Kidney capillary endothelial cell (primary cell): ENCODE data around the gene AMPH.
"Not testable (repeated sequence)": the region's sequence is repeated elsewhere in the genome, so short reads cannot be mapped to it uniquely, and the experiment has no call there.

Experiments used
- DNase-seq: peaks from one replicate; pipeline ENCODE4 v3.0.0-alpha.2; 2018; ENCODE audit warnings: low spot score

AMPH gene

DNA sequence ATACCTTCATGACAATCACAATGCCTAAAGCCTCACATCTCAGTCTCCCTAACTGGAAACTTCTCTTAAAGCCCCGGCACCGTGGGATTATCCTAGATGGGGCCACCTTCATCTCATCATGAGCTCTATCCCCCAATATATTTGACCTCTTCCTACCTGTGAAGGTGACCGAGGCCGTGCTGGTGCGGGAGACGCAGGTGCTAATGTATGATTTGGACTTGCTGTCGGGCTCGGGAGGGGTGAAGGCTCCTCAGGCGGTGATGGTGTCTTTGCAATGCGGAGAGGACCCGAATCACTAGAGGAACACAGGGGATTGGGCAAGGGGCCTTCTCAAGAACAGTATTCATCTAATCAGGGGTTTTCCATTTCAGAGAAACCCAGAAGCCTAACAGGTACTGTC, 168.4 kb downstream of the AMPH start:
- no peak for DNase-seq

DNA sequence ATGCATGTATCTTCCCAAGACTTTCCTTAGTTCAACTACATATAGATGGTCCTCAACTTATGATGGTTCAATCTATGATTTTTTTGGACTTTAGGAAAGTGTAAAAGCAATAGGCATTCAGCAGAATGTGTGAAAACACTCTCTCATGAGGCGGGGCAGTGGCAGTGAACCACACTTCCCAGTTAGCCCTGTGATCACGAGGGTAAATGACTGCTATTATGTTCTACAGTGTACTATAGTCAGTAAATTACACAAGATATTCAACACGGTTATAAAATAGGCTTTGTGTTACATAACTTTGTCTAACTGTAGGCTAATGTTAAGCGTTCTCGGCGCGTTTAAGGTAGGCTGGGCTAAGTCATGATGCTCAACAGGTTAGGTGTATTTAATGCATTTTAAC, 169.3 kb downstream of the AMPH start:
- DNase-seq, result no peak

DNA sequence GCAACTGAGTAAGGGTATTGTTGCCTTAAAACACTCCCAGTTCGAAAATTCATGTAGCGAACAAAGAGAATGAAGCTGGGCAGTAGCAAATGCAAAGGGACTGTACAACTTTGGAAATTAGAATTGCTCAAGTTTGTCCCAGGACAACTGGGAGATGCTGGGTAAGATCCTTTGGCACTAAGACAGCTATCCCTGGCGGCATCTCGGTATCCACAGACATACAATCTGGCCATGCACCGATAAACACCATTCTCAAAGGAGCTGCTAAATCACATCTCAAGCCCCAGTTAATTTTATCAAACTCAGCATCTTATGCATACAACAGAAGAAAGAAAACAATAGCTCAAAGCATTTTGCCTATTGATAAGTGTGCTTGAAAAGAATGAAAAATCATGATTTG, 177.3 kb downstream of the AMPH start:
- no peak for DNase-seq

DNA sequence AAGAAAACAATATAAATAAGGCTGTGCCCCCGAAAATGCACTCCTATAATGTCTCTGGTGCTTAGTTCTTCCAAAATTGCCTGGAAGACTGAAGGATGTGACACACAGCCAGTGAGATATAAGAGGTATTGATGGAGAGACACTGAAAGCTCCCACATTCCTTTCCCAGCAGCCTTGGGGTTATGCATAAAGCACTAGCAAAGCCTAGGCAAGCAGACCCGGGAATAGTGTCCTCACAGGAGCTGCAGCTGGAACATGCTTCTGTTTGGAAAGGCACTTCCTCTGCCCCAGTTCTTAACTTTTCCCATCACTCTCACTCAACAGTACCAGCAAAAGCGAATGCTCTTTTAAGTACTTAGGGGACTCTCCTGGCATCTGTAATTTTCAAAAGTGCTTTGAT, 178.0 kb downstream of the AMPH start:
- DNase-seq, result no peak

DNA sequence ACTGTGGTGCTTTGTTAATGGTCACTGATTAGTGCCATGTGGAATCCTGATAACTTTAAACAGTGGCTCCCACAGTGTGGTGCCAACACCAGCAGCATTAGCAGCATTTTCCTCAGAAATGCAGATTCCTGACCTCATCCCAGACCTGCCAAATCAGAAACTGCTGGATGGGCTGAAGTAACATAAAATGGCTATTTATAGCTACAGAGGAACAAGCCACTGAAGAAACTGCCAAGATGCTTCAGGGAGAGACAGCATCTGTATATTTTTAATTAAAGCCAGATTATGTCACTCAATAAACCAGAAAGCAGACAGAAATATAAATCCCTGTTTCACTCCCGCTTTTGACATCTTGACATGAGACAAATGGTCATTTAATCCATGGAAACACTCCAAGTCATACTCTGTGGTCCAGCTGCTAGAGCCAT, 178.5 kb downstream of the AMPH start:
- no peak for DNase-seq

DNA sequence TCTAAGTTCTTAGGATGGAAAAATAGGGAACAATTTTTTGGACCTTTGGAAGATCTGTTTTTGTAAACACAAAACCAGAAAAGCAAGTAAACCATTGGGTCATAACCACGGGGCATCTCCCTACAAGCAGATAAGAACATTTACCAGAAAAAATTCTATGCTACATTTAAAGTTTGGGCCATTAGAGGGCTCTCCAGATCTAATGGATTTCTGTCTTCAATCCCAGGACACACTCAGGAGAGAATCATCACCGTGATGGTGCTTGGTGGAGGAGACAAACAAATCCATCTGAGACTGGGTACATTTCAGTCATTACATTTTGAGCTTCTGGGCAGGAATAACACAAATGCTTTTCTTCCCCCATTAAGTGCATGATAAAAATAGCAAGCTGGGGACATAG, 179.3 kb downstream of the AMPH start:
- DNase-seq, result peak; percentile 17

DNA sequence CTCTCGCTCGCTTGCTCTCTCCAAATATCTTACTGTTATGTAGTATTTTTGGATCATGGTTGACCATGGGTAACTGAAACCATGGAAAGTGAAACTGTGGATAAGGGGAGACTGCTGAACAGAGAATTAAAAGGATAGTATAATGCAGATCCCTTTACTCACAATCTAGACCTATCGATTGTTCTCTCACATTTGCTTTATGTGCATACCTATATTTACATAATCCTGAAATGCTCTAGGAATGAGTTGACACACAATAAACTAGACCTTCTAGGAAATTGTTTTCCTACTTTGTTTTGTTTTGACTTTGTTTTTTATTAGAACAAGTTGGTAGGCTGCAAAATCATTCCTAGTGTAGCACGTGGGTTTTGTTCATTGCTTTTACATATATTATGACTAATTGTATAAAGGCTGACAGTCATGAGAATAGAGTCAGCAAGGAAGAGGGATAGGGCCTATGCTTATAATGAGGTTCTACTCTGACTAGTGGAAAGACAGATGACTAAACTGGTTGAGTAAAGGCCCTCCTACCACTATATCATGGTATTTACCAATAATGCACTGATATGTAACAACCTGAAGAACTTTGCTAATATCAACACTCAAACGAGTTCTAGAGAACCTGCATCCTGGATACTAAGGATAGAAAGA, 182.5 kb downstream of the AMPH start:
- DNase-seq, result no peak

DNA sequence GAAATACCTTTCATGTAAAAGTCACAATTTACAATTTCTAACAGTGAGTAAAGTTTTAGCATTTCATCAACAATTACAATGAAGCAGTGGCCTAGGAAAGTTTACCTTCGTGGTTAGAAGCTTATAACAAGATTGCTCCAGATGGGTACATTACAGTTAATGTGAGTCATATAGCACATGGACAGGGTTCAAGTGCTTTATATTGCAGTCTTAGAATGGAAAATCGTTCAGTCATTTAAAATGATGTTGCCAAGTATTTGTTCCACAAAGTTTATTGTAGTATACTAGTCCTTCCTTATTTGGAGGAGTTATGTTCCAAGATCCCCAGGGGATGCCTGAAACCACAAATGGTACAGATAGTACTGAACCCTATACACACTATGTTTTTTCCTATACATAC, 183.1 kb downstream of the AMPH start:
- no peak for DNase-seq

DNA sequence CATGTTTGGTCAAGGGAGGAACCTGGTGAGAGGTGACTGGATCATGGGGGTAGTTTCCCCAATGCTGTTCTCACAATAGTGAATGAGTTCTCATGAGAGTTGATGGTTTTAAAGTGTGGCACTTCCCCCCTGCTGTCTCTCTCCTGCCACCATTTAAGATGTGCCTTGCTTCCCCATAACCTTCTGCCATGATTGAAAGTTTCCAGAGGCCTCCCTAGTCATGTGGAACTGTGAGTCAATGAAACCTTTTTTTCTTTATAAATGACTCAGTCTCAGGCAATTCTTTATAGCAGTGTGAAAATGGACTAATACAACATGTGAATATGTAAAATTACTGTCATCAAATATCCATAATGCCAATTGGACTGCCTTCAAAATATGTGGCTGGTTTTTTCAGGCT, 192.2 kb downstream of the AMPH start:
- no peak for DNase-seq

DNA sequence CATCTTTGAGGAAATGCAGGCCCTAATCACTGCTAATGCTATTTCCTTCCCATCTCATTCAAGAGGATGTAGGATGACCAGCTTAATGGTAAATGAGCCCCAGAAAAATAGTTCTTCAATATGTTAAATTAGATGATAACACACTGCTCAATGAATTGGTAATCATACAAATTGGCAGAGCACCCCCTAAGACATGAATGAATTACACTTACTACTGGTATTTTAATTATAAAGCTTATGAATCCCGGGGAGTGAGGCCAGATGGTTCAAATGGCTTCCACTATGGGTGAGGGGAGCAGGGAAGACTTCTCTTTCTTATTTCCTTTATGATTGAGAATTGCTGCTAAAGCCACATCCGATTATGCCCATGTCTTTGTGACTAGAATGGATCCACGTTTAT, 198.5 kb downstream of the AMPH start:
- no peak for DNase-seq

DNA sequence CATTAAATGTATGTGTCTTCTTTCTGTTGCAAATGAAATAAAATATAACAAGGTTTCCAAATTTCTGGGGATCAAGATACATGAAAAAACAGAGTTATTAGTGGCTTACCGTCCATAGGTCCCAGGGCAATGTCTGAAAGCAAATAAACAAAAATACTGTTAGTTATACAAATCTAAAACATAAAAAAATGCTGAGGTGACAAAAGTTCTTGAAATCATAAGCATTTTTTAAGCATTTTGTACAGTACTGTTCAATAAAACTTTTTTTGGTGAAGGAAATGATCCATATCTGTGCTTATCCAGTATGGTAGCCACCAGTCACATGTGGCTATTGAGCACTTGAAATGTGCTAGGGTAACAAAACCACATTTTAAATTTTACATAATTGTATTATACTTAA, 199.1 kb downstream of the AMPH start:
- DNase-seq, result no peak

DNA sequence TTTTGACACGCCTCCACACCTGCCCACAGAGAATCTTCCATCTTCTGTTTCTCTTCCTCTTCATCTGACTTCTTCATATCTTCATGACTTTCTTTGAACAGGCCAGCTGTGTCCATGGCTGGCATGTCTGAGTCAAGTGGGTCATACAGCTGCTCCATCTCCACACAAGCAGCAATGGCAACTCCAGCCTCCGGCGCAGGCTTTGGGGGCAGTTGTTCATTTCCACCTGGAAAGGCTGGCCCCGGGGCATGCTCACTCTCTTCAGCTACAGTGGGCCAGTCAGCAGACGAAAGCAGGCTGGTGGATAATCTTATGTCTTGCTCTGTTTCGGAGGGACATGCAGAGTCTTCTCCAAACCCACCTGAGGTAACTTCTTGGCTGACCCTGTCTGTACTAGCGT, 202.1 kb downstream of the AMPH start:
- no peak for DNase-seq

DNA sequence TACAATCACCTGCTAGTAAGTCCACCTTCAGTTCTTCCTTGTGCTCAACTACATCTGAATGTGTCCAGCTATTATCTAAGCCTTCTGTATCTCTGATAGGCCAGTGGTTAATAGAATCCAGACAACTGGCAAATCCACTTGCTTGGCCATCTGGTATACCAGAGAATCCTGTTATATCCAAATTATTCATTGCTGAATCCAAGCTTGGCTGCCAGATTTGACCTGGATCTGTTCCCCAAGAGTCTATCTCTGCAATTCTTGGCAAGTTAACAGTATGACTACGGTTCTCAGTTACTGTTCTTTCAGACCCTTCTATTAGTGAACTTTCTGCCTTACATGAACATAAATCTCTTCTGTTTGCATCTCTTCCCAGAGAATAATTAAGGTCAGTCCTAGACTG, 203.1 kb downstream of the AMPH start:
- DNase-seq, result no peak

DNA sequence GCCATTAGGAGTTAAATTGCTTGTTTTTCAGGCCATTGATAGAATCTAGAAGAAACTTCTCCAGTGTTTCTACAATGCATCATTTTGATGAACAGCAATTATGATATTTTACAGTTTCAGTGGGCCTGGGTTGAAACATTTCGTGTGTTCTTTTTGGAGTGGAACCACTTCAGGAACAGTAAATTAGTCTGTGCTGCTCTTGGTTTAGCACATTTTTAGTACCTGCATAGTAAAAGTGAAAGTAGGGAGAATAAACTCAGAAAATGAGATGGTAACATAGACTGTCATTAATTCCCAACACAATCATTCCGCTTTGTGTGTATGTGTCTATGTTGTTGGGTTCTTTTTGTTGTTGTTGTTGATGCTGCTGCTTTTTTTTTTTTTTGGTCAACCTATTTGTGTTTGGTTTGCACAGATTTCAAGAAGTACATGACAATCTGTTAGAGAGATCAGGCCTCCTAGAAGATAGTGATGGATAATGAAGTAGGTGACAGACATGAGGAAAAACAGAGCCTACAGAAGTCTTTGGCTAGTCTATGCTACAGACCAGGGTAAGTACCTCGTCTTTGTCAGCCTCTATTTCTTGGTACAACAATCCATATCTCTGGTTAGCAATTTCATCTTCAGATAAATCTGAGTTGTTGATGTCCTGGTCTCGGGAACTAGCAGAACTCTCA, 203.8 kb downstream of the AMPH start:
- DNase-seq, result no peak

DNA sequence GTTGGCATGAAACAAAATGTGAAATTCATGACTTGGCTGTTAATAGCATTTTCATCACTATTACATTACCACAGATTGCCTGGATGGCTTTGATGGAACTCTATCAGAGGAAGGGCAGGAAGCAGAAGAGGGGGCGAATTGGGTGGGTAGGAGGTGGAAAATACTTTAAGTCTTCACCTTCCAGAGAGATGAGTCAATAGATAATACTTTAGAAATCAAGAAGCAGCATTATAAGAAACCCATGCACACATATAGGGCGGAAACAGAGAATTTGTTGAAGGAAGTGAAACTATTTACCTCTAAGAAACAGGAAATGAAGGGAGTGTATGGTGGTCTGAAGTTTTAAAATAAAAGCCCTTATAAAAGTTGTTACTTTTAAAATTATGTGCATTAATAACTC, 205.7 kb downstream of the AMPH start:
- no peak for DNase-seq

DNA sequence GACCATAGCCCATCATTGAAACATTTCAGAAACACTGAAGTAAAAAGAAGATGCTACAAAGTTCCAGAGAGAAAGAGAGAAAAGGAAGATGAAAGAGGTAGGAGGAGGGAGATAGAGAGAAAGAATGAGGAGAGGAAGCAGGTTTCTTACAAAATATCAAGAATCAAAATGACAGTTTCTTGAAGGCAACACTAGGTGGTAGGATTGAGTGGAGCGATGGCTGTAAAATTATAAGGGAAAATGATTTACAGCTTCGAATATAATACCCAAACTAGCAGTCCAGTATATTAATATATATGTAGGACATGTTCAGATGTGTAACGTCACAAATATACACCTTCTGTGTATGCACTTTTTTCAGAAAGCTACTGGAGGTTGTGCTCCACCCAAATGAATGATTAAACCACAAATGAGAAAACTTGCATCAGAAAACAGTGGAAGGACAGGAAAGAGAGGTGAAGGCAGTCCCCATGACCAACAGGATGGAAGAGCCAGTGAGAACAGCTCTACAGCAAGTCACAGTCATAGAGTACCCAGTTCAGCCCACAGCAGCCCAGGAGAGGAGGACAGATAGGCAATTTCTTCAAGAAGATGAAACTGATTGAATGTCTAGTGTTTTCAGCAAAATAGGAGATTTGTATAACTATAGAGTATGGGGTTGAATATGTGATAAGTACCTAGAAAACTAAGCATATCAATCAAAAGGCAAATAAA, 206.3 kb downstream of the AMPH start:
- DNase-seq, result no peak

DNA sequence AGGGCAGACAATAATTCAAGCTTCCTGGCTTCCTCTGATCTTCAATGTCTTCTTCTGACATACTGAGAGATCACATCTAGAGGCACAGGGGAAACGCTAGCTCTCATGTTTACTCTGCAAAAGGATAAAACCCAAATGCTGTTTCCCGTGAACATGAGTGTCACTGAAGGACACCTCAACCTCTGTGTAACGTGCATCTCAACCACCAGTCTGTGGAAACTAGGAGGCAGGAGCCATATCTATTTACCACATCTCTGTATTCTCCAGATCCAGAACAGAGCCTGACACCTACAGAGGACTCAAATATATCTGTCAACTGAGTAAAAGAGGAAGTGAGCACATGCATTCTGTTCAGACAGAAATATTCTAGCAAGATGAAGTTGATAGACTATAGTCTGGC, 217.4 kb downstream of the AMPH start:
- no peak for DNase-seq

DNA sequence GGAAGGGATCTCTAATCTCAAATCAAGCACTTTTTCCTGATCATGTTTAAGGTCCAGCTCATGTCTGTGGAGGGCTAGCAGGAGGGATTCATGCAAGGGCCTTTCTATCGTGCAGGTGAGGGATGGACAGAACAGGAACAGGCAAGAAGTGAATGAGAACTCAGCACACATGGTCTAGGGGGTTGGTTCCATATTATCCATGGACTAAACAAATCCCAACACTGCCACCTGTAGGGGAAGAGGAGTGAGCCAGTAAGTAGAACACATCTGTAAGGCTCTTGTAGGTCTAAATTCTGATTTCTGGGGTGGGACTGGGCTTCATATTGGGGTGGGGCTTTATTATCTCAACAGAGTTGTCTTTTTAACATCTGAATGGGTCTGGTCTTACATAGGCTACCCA, 219.8 kb downstream of the AMPH start:
- DNase-seq, result peak; percentile 15

DNA sequence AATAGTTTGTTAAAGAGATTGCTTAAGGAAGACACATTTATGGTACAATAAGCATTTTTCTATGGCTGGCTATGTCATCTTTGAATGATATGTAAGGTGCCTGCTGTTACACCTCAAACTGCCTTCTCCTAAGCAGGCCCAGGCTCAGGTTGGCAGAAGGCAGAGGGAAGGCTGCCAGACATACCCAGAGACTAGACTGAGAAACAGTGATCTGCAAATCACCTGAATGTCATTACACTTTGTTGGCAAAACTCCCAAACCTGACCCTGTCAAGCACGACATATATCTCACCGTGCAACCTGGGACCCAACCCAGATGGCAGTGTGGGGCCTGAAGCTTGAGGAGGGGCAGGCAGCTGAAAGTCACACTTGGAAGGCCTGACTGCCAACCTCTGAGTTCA, 221.1 kb downstream of the AMPH start:
- no peak for DNase-seq

DNA sequence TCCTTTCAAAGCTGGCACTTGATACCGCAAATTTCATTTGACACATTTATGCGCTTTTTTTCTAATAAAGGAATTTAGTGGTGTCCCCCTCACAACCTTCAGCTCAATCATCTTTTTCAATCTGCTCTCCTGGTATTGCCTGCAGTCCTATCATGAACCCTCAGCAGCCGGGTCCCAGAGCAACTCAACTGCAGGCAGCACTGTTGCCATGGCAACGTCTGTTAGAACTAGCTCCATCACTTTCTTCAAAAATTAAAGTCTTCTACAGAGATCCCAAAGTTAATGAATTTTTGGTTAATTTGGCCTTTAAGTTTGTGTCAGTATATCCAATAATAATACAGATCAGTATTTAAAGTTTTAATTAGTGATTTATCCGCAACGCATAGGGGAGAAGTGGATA, 221.6 kb downstream of the AMPH start:
- no peak for DNase-seq

DNA sequence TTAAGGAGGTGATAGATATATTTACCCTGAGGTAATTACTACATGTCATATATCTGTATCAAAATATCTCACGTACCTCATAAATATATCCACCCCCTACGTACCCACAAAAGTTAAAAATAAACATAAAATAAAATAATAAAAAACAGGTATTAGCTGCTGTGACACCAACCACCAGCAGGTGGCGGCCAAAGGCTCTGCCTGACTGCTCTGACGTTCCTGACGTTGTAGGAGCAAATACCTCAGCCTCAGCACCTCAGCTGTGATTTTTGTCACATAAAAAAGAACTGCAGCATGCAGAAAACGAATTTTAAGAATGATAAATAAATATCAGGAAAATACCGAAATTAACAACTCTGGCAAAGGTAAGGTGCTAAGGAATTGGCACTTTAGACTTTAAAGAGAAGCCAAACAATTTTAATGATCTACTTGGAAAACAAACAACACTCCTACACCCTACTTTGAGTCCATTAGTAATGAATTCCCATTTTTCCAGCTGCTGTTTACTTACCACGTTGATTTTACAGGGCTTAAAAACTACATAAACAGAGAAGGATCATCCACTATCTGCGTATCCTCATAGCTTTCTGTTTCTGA, 232.3 kb downstream of the AMPH start:
- DNase-seq, result peak; percentile 54

DNA sequence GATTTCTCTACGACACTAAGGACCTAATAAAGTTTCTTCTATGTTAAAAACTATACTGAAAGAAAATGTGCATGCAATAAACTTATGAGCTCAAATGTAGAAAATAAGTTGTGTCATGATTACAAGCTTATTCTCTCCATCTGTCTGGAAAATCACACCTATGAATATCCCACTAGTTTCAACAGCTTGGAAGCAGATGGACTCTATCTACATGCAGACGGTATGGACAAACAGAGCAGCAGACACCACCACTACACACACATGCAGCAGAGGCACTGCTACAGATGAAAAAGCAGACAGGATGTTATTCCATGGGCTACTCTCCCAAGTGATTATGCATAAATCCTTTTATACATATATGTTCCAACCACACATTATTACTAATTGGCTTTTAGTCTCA, 234.3 kb downstream of the AMPH start:
- DNase-seq, result no peak

DNA sequence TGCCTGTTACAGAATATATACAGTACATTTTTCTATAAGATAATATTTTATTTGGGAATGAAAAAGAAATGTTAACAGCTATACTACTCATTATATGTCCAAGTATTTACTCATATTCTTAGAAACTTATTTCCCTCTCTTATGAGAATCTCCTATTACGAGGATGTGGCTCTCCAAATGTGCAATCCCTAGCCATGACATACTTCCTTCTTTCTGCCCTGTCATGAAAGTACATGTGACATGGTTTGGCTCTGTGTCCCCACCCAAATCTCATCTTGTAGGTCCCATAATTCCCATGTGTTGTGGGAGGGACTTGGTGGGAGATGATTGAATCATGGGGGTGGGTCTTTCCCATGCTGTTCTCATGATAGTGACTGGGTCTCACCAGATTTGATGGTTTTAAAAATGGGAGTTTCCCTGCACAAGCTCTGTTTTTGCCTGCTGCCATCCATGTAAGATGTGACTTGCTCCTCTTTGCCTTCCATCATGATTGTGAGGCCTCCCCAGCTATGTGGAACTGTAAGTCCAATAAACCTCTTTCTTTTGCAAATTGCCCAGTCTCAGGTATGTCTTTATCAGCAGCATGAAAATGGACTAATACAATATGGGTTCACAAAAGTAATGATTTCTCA, 235.1 kb downstream of the AMPH start:
- not testable (repeated sequence) for DNase-seq
